Endothelial cell of umbilical vein (primary cell): Measurements from ENCODE around the gene FSTL4. TPM values are rescaled to one million over a fixed set of nuclear protein-coding genes. Genes with fewer than 3 reads are reported as not detected.

Experiments used
- BruUV-seq: library from RNA; stranded (reverse); fragments of 400-500 nt; replicated peaks from 2 replicates; lab custom pipeline; 2021; lab: Mats Ljungman, UMichigan
- CTCF ChIA-PET: fragments of 300-600, 350-600 bp; sonication (Branson Sonifier 250); formaldehyde crosslinking; loops from one replicate; lab custom pipeline; 2021; ENCODE audit warnings: antibody characterized with exemption, inconsistent platforms; lab: Charles Lee
- POLR2A ChIA-PET: fragments of 300-600, 350-600 bp; sonication (Branson Sonifier 250); formaldehyde crosslinking; loops from one replicate; lab custom pipeline; 2021; ENCODE audit warnings: antibody characterized with exemption, inconsistent platforms; lab: Charles Lee
- DNase-seq: peaks from one replicate; pipeline ENCODE4 v3.0.0-alpha.2; 2011; ENCODE audit warnings: low read depth, low spot score
- FAIRE-seq: peaks from 2 replicates; lab custom pipeline; 2011; peaks lifted over from hg19 to GRCh38; lab: Jason Lieb, UNC
- H2AFZ ChIP-seq: 2 replicates; pipeline ENCODE4 v1.6.0; 2012; ENCODE audit warnings: low read depth, low read length, control low read depth, inconsistent platforms
- H3K27ac ChIP-seq: 2 replicates; pipeline ENCODE4 v1.5.1; 2011; ENCODE audit warnings: low read depth, mild to moderate bottlenecking, control low read depth, low read length, moderate library complexity; ENCODE audit not compliant: insufficient read depth
- H3K27me3 ChIP-seq, 2 experiments: 2 replicates each; pipeline versions ENCODE4 v1.6.0 to v1.6.1; 2011; ENCODE audit warnings: low read length in 2 of 2, mixed read lengths in 1 of 2; ENCODE audit not compliant: control insufficient read depth in 2 of 2, insufficient read depth in 2 of 2
- H3K36me3 ChIP-seq, 2 experiments: 2 replicates in 1 of 2; 3 replicates in 1 of 2; pipeline ENCODE4 v1.5.1; 2011; ENCODE audit warnings: low read length in 2 of 2, mild to moderate bottlenecking in 1 of 2, moderate library complexity in 1 of 2; ENCODE audit not compliant: control insufficient read depth in 2 of 2, insufficient read depth in 2 of 2; ENCODE audit errors: extremely low read depth in 1 of 2
- H3K4me1 ChIP-seq: 3 replicates; pipeline ENCODE4 v1.5.1; 2011; ENCODE audit warnings: mild to moderate bottlenecking, low read length; ENCODE audit not compliant: control insufficient read depth, insufficient read depth; ENCODE audit errors: extremely low read depth
- H3K4me2 ChIP-seq: 2 replicates; pipeline ENCODE4 v1.6.1; 2011; ENCODE audit warnings: low read length, control low read depth, mixed read lengths; ENCODE audit not compliant: insufficient read depth
- H3K4me3 ChIP-seq, 3 experiments: fragments of 200-600 bp in 1 of 3; sonication (generic), shearing (Covaris generic) in 1 of 3; replicated peaks in 1 of 3; 2 replicates each; pipeline ENCODE4 v1.5.1; 2011 to 2016; ENCODE audit warnings: control low read depth in 3 of 3, low read length in 3 of 3, mild to moderate bottlenecking in 2 of 3, inconsistent platforms in 1 of 3, low read depth in 1 of 3, moderate library complexity in 1 of 3; ENCODE audit not compliant: insufficient read depth in 1 of 3
- H3K79me2 ChIP-seq: 2 replicates; pipeline ENCODE4 v1.6.0; 2012; ENCODE audit warnings: low read length, inconsistent platforms; ENCODE audit not compliant: control insufficient read depth, insufficient read depth
- H3K9ac ChIP-seq: replicated peaks from 2 replicates; pipeline ENCODE3; 2011; ENCODE audit warnings: low read length, control low read depth; ENCODE audit not compliant: insufficient read depth; ENCODE audit errors: extremely low read depth
- H3K9me1 ChIP-seq: replicated peaks from 3 replicates; pipeline ENCODE4 v1.6.0; 2011; ENCODE audit warnings: mild to moderate bottlenecking, low read length; ENCODE audit not compliant: control insufficient read depth, insufficient read depth; ENCODE audit errors: extremely low read depth
- H3K9me3 ChIP-seq: replicated peaks from 2 replicates; pipeline ENCODE4 v1.5.1; 2012; ENCODE audit warnings: low read length, inconsistent platforms; ENCODE audit not compliant: control insufficient read depth, insufficient read depth
- H4K20me1 ChIP-seq: replicated peaks from 2 replicates; pipeline ENCODE3; 2011; ENCODE audit warnings: mild to moderate bottlenecking, low read length; ENCODE audit not compliant: control insufficient read depth, insufficient read depth; ENCODE audit errors: extremely low read depth
- EZH2 ChIP-seq: IDR thresholded peaks from 2 replicates; pipeline ENCODE4 v1.6.1; 2012; ENCODE audit warnings: borderline replicate concordance, low read depth, mild to moderate bottlenecking, moderate library complexity, low read length, inconsistent platforms; ENCODE audit not compliant: severe bottlenecking
- FOS ChIP-seq: IDR thresholded peaks from 2 replicates; pipeline ENCODE4 v1.6.1; 2011; ENCODE audit warnings: mild to moderate bottlenecking, low read length, moderate library complexity, borderline replicate concordance; ENCODE audit not compliant: insufficient read depth
- GATA2 ChIP-seq: IDR thresholded peaks from 2 replicates; pipeline ENCODE4 v1.7.0; 2011; ENCODE audit warnings: low read depth, mild to moderate bottlenecking, moderate library complexity, mixed read lengths, low read length; ENCODE audit not compliant: insufficient read length, insufficient read depth
- JUN ChIP-seq: IDR thresholded peaks from 2 replicates; pipeline ENCODE4 v1.6.1; 2011; ENCODE audit warnings: borderline replicate concordance, low read depth; ENCODE audit not compliant: insufficient read length, insufficient read depth
- MYC ChIP-seq: IDR thresholded peaks from one replicate; pipeline ENCODE4 v1.6.1; 2011; ENCODE audit warnings: mild to moderate bottlenecking, low read depth, low read length
- POLR2A ChIP-seq: IDR thresholded peaks from 2 replicates; pipeline ENCODE4 v1.6.1; 2012; ENCODE audit warnings: low read depth, mild to moderate bottlenecking, control low read depth, low read length
- POLR2AphosphoS5 ChIP-seq: IDR thresholded peaks from 2 replicates; pipeline ENCODE4 v1.6.1; 2012; ENCODE audit warnings: low read depth, mild to moderate bottlenecking, control low read depth, low read length, moderate library complexity; ENCODE audit not compliant: insufficient read depth
- dilution Hi-C: fragments of 300-500 bp; cut with MboI; formaldehyde crosslinking; loops from one replicate; pipeline ENCODE4 v1.15.0; 2019; ENCODE audit warnings: low sequenced_read_pairs; ENCODE audit not compliant: extremely low pct_ligation_motif_present
- intact Hi-C: fragments of 100-400 bp; cut with micrococcal nuclease; formaldehyde crosslinking; loops from one replicate; pipeline ENCODE4 v1.10.0; 2022
- polyA plus RNA-seq, 4 experiments: library from polyadenylated mRNA; depleted of rRNA in 3 of 4; stranded (reverse) in 3 of 4; unstranded in 1 of 4; fragments of >200 nt; gene quantifications; 2 replicates each; pipeline versions ENCODE4 v1.2.1 to v1.2.3, GENCODE V29; 2011 to 2012; ENCODE audit warnings: missing spikeins in 1 of 4
- total RNA-seq: library from RNA; stranded (reverse); gene quantifications from 2 replicates; pipeline ENCODE4 v1.2.3, GENCODE V29; 2021
- TF ChIP-seq, protein P1 (sequence below): IDR thresholded peaks from 2 replicates; pipeline ENCODE4 v1.6.1; 2011; ENCODE audit not compliant: insufficient read depth, insufficient read length
- TF ChIP-seq, protein P2 (sequence below), 2 donors: IDR thresholded peaks; 1 replicate in 1 of 2; 2 replicates in 1 of 2; pipeline ENCODE4 v1.5.1; 2011; ENCODE audit warnings: low read length in 2 of 2, mild to moderate bottlenecking in 2 of 2, moderate library complexity in 2 of 2, control low read depth in 1 of 2, inconsistent platforms in 1 of 2, low read depth in 1 of 2; ENCODE audit not compliant: insufficient read depth in 1 of 2; ENCODE audit errors: extremely low read depth in 1 of 2

Gene FSTL4
- total and polyA plus RNA-seq, 2 donors (not counting 3 experiments of a cell fraction or from before 2014, with no cell fraction given), result 0.18 TPM; not detected in 1

DNA sequence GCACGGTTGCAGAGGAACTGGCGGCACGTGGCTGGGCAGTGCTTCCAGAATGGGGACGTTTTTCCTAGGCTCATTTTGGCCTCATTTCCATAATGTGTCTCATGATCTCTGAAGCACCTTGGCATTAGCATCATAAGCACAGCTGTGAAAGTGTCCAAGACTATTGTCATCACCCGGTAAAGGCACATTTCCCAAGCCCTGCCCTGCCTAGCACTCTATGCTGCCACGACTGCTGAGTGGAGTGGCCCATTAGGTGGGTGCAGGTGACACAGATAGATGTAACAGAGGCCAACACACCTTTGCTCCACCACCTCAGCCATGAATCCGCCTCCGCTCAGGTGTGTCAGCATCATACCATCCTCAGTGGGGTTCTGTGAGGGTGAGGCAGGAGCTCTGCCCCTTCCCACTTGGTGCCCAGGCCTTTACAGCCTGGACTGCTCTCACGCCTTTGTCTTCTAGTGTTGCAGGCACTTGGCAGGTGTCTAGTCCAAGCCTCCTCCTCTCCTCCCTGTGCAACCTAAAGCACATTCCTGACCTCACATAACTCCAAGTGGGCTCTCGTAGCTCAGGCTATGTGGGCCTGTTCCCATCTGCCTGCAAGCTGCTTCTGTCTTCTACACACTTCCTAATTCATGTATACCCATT lies 213.0 kb downstream of the FSTL4 start:
- Histone ChIP-seq H3K4me3 (no peak overlapping the region), H3K36me3 (no peaks in the 10 kb centered on the region), H3K9me1 (no peaks in the 10 kb centered on the region), H3K4me1 (no peaks in the 10 kb centered on the region), H3K4me2 (no peak overlapping the region), H3K27me3 (no peaks in the 10 kb centered on the region), H3K9me3 (no peaks in the 10 kb centered on the region), H3K79me2 (no peaks in the 10 kb centered on the region), H2AFZ (no peak overlapping the region), H3K9ac (no peak overlapping the region), H3K27ac (no peak overlapping the region), H4K20me1 (no peaks in the 10 kb centered on the region)
- intact Hi-C loops (no loop called here), dilution Hi-C loops (no loop called here)
- no TSS peak for BruUV-seq
- CTCF ChIA-PET, result no interaction called here
- TF ChIP-seq POLR2A, result no peak
- TF ChIP-seq, protein P1, sequence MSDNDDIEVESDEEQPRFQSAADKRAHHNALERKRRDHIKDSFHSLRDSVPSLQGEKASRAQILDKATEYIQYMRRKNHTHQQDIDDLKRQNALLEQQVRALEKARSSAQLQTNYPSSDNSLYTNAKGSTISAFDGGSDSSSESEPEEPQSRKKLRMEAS, result no peak
- no peak for TF ChIP-seq MYC
- TF ChIP-seq EZH2, result no peak
- no peak for TF ChIP-seq JUN
- POLR2A ChIA-PET, result no interaction called here
- FAIRE-seq (no peak), DNase-seq (no peak)

DNA sequence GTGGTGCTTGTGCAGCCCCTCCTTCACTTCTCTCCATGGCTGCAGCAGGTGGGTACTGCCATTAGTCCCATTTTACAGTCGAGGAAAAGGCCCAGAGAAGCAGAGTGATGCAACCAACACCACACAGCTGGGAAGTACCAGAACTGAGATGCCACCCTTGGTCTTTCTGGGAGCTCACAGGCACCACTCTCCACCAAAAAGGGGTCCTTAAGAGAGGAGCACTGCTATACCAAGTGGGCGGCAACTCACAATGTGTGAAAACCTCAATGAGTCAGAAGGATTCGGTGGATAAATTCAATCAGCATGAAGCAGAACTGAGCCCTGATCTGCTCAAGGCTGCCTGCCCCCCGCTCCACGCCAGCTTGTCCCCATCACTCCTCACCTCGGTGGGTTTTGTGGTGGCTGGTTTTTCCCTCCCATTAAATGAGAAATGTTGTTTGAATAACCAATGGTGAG lies 213.7 kb downstream of the FSTL4 start:
- FAIRE-seq (no peak), DNase-seq (no peak)
- ChIA-PET POLR2A (no interaction called here), CTCF (interaction anchor here (1.3 to 1.6 kb wide), 2 partner anchors 17 to 22 kb away, joined by 3 read pairs; no protein-coding TSS in a partner anchor)
- intact Hi-C loops, result no loop called here
- dilution Hi-C loops, result no loop called here
- Histone ChIP-seq H2AFZ (no peak overlapping the region), H3K9ac (no peak overlapping the region), H3K4me2 (no peak overlapping the region), H3K36me3 (no peaks in the 10 kb centered on the region), H3K4me1 (no peaks in the 10 kb centered on the region), H3K27me3 (no peaks in the 10 kb centered on the region), H4K20me1 (no peaks in the 10 kb centered on the region), H3K9me3 (no peaks in the 10 kb centered on the region), H3K27ac (no peak overlapping the region), H3K9me1 (no peaks in the 10 kb centered on the region), H3K4me3 (no peak overlapping the region), H3K79me2 (no peaks in the 10 kb centered on the region)
- TF ChIP-seq FOS (no peak), EZH2 (no peak), JUN (no peak), MYC (no peak), POLR2AphosphoS5 (no peak), GATA2 (no peak), POLR2A (no peak)
- TF ChIP-seq, protein P1, result no peak
- TF ChIP-seq, protein P2, sequence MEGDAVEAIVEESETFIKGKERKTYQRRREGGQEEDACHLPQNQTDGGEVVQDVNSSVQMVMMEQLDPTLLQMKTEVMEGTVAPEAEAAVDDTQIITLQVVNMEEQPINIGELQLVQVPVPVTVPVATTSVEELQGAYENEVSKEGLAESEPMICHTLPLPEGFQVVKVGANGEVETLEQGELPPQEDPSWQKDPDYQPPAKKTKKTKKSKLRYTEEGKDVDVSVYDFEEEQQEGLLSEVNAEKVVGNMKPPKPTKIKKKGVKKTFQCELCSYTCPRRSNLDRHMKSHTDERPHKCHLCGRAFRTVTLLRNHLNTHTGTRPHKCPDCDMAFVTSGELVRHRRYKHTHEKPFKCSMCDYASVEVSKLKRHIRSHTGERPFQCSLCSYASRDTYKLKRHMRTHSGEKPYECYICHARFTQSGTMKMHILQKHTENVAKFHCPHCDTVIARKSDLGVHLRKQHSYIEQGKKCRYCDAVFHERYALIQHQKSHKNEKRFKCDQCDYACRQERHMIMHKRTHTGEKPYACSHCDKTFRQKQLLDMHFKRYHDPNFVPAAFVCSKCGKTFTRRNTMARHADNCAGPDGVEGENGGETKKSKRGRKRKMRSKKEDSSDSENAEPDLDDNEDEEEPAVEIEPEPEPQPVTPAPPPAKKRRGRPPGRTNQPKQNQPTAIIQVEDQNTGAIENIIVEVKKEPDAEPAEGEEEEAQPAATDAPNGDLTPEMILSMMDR (IDR thresholded peaks at IDR 0.05; ENCODE audit: extremely low read depth in 1 of 2, insufficient read depth in 1 of 2, low read depth in 1 of 2, low read length in 2 of 2), result no peak
- BruUV-seq, result no TSS peak
